Calu3 (cell line): ENCODE measurements around the gene LSP1. TPM values are rescaled to one million over a fixed set of nuclear protein-coding genes. Genes with fewer than 3 reads are reported as not detected.

ENCODE experiments used
- BruUV-seq: library from RNA; stranded (reverse); fragments of 400-500 nt; replicated peaks from 2 replicates; lab custom pipeline; 2021; lab: Mats Ljungman, UMichigan
- CTCF ChIA-PET: fragments of 300-600 bp; sonication (Branson Sonifier 250); formaldehyde crosslinking; loops from one replicate; lab custom pipeline; 2022; ENCODE audit warnings: antibody characterized with exemption; lab: Charles Lee
- DNase-seq: peaks from one replicate; pipeline ENCODE4 v3.0.0; 2022
- H3K27ac Mint-ChIP-seq: one replicate; pipeline ENCODE4 v1.8.0; 2022; ENCODE audit warnings: mixed read lengths; ENCODE audit not compliant: unreplicated experiment
- H3K27me3 Mint-ChIP-seq: one replicate; pipeline ENCODE4 v1.8.0; 2022; ENCODE audit warnings: mixed read lengths; ENCODE audit not compliant: unreplicated experiment
- H3K36me3 Mint-ChIP-seq: one replicate; pipeline ENCODE4 v1.8.0; 2022; ENCODE audit warnings: mild to moderate bottlenecking, moderate library complexity, mixed read lengths; ENCODE audit not compliant: insufficient read depth, unreplicated experiment
- H3K4me1 Mint-ChIP-seq: one replicate; pipeline ENCODE4 v1.8.0; 2022; ENCODE audit warnings: mild to moderate bottlenecking, low read depth, mixed read lengths; ENCODE audit not compliant: unreplicated experiment
- H3K4me3 Mint-ChIP-seq: one replicate; pipeline ENCODE4 v1.8.0; 2022; ENCODE audit warnings: mild to moderate bottlenecking, low read depth, moderate library complexity, mixed read lengths; ENCODE audit not compliant: unreplicated experiment
- H3K9me3 Mint-ChIP-seq: one replicate; pipeline ENCODE4 v1.8.0; 2022; ENCODE audit warnings: low read depth, mixed read lengths; ENCODE audit not compliant: unreplicated experiment
- intact Hi-C: fragments of 100-400 bp; cut with micrococcal nuclease; formaldehyde crosslinking; loops from one replicate; pipeline ENCODE4 v1.10.0; 2022; ENCODE audit not compliant: unreplicated experiment
- total RNA-seq: library from RNA; stranded (reverse); gene quantifications from 2 replicates; pipeline ENCODE4 v1.2.3, GENCODE V29; 2022
- TF ChIP-seq, protein P1 (sequence below): fragments of 200-600 bp; IDR thresholded peaks from one replicate; pipeline ENCODE4 v1.8.0; 2022; ENCODE audit warnings: antibody characterized with exemption; ENCODE audit not compliant: unreplicated experiment

Gene LSP1
- total RNA-seq, 1 experiment from 2014 or later: not detected

GRCh38 chr11:1881442-1882264, 28.8 kb downstream of the LSP1 start:
- BruUV-seq: no TSS peak
- Mint-ChIP-seq H3K9me3 (no peaks in the 10 kb centered on the region), H3K4me3 (no peak overlapping the region), H3K27me3 (no peaks in the 10 kb centered on the region), H3K36me3 (peaks cover 5% of the 10 kb centered on the region), H3K27ac (no peak overlapping the region), H3K4me1 (no peaks in the 10 kb centered on the region)
- TF ChIP-seq, protein P1, sequence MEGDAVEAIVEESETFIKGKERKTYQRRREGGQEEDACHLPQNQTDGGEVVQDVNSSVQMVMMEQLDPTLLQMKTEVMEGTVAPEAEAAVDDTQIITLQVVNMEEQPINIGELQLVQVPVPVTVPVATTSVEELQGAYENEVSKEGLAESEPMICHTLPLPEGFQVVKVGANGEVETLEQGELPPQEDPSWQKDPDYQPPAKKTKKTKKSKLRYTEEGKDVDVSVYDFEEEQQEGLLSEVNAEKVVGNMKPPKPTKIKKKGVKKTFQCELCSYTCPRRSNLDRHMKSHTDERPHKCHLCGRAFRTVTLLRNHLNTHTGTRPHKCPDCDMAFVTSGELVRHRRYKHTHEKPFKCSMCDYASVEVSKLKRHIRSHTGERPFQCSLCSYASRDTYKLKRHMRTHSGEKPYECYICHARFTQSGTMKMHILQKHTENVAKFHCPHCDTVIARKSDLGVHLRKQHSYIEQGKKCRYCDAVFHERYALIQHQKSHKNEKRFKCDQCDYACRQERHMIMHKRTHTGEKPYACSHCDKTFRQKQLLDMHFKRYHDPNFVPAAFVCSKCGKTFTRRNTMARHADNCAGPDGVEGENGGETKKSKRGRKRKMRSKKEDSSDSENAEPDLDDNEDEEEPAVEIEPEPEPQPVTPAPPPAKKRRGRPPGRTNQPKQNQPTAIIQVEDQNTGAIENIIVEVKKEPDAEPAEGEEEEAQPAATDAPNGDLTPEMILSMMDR: no peak
- DNase-seq: no peak
- intact Hi-C loops: loop anchor here (5.0 kb wide), 1 partner anchor 271 kb away; no protein-coding TSS in a partner anchor
- CTCF ChIA-PET: interaction anchor here (0.5 to 1.8 kb wide), 17 partner anchors 36 to 275 kb away, joined by 3 to 20 read pairs (median 4); partner anchors contain the start of gene SYT8

GRCh38 chr11:1882265-1883238, 29.7 kb downstream of the LSP1 start:
- Mint-ChIP-seq H3K4me3 (no peak overlapping the region), H3K9me3 (no peaks in the 10 kb centered on the region), H3K27me3 (peaks cover under 1% of the 10 kb centered on the region), H3K4me1 (no peaks in the 10 kb centered on the region), H3K36me3 (peaks cover under 1% of the 10 kb centered on the region), H3K27ac (no peak overlapping the region)
- CTCF ChIA-PET: interaction anchor here (0.5 to 1.8 kb wide), 17 partner anchors 35 to 274 kb away, joined by 3 to 20 read pairs (median 4); partner anchors contain the start of gene SYT8
- no TSS peak for BruUV-seq
- peak; percentile 88 for DNase-seq
- TF ChIP-seq, protein P1: peak; percentile 83
- intact Hi-C loops: loop anchor here (5.0 kb wide), 1 partner anchor 270 kb away; no protein-coding TSS in a partner anchor

DNA sequence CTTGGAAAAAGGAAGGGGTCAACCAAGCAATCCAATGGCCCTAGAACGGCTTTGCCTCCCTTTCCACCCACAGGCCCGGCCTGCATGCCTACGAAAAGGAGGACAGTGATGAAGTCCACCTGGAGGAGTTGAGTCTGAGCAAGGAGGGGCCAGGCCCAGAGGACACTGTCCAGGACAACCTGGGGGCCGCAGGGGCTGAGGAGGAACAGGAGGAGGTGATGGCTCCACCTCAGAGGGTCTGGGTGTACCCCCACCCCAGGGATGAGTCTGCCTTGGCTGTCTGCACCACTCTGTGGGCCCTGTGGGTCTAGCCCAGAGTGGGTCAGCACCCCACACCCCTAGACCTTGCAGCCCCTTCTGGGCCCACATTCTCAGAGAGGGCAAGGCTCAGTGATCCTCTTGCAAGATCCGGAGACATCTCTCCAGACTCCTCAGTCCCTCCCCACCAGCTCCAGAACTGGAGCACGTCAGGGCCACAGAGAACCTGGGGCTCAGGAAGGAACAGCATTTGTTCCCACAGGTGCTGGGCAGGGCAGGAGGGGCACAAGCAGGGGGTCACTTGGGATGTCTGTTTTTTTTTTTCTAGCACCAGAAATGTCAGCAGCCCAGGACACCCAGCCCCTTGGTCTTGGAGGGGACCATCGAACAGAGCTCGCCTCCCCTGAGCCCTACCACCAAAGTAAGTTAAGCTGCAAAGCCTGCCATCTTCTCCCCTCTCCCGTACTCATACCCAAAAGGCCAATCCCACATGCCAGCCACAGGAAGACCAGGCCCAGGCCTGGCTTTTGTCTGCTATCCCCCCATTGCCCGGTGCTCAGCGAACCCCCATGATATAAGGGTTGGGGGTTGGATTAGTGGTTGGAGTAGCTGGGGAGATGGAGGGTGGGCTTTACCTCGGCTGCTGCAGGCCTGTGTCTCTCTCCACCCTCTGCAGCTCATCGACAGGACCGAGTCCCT, 30.7 kb downstream of the LSP1 start:
- CTCF ChIA-PET: interaction anchor here (1.3 to 1.8 kb wide), 4 partner anchors 38 to 268 kb away, joined by 4 to 19 read pairs (median 11); no protein-coding TSS in a partner anchor

More for the DNA sequence above, 30.7 kb downstream of the LSP1 start:
- intact Hi-C loops: loop anchor here (5.0 kb wide), 1 partner anchor 269 kb away; no protein-coding TSS in a partner anchor
- Mint-ChIP-seq H3K4me1 (no peaks in the 10 kb centered on the region), H3K27me3 (peaks cover 11% of the 10 kb centered on the region), H3K4me3 (no peak overlapping the region), H3K9me3 (no peaks in the 10 kb centered on the region), H3K36me3 (no peaks in the 10 kb centered on the region), H3K27ac (no peak overlapping the region)
- TF ChIP-seq, protein P1: no peak
- DNase-seq: no peak
- BruUV-seq: no TSS peak
